ENCODE data around the gene NR1H2. TPM values are rescaled to one million over a fixed set of nuclear protein-coding genes. Genes with fewer than 3 reads are reported as not detected.

The NR1H2 gene
- total RNA-seq, 3 donors from 2014 or later = 106 to 107 (median 106) TPM

GRCh38 chr19:50415661-50416033, 39.4 kb downstream of the NR1H2 start:
- peaks cover 5% of the 10 kb centered on the region for H3K4me1 Mint-ChIP-seq (ENCODE audit: low read depth)
- ATAC-seq = no peak
- peaks cover 20% of the 10 kb centered on the region for H3K27me3 Mint-ChIP-seq (ENCODE audit: low read depth)
- no peaks in the 10 kb centered on the region for H3K36me3 Mint-ChIP-seq (ENCODE audit: insufficient read depth)
- H3K4me3 Mint-ChIP-seq = no peak overlapping the region
- DNase-seq = no peak
- no peaks in the 10 kb centered on the region for H3K9me3 Mint-ChIP-seq

- Mint-ChIP-seq H3K4me1 (ENCODE audit: low read depth) (peaks cover 5% of the 10 kb centered on the region), H3K9me3 (no peaks in the 10 kb centered on the region), H3K4me3 (no peak overlapping the region), H3K36me3 (ENCODE audit: insufficient read depth) (no peaks in the 10 kb centered on the region), H3K27me3 (ENCODE audit: low read depth) (peaks cover 26% of the 10 kb centered on the region)
- ATAC-seq = no peak
- DNase-seq = no peak
Observed at GRCh38 chr19:50416034-50416977, 40.0 kb downstream of the NR1H2 start.

DNA sequence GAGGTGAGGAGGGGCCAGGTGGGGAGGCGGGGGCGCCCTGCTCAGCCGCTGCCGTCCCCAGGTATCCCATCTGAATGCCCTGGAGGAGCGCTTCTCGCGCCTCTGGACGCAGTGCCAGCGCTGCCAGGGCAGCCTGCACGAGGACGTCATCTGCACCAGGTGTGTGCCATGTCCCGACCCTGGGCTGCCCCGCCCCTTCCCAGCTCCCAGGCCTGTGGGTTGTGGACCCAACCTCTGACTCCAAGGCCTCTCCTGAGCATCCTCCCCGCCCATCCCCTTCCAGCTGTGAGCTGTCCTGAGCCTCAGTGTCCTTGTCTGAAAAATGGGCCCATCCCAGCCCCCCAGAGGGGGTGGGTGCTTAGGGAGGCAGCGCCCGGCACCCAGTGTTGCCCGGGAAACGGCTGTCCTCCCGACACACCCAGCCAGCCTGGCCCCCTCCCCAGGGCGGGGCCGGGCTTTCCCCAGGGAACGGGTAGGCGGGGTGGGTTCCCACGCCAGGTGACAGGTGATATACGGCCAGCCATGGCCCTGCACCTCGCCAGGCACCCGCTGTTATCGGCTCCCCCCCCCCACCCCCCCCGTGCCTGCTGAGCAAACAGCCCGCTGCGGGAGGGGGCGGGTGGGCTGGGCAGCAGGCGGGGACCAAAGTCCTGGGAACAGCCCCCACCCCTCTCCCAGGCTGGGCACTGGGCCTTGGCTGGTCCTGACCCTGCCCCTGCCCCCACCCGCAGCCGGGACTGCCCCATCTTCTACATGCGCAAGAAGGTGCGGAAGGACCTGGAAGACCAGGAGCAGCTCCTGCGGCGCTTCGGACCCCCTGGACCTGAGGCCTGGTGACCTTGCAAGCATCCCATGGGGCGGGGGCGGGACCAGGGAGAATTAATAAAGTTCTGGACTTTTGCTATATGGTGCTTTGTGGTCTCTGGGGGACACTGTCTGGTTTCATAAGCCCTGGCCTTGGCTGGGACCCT, 41.1 kb downstream of the NR1H2 start:
- H3K36me3 Mint-ChIP-seq (ENCODE audit: insufficient read depth) = no peaks in the 10 kb centered on the region
- no peaks in the 10 kb centered on the region for H3K9me3 Mint-ChIP-seq
- DNase-seq (no peak), ATAC-seq (no peak)
- H3K4me3 Mint-ChIP-seq = no peak overlapping the region
- H3K27me3 Mint-ChIP-seq (ENCODE audit: low read depth) = peaks cover 35% of the 10 kb centered on the region
- H3K4me1 Mint-ChIP-seq (ENCODE audit: low read depth) = peaks cover 7% of the 10 kb centered on the region

DNA sequence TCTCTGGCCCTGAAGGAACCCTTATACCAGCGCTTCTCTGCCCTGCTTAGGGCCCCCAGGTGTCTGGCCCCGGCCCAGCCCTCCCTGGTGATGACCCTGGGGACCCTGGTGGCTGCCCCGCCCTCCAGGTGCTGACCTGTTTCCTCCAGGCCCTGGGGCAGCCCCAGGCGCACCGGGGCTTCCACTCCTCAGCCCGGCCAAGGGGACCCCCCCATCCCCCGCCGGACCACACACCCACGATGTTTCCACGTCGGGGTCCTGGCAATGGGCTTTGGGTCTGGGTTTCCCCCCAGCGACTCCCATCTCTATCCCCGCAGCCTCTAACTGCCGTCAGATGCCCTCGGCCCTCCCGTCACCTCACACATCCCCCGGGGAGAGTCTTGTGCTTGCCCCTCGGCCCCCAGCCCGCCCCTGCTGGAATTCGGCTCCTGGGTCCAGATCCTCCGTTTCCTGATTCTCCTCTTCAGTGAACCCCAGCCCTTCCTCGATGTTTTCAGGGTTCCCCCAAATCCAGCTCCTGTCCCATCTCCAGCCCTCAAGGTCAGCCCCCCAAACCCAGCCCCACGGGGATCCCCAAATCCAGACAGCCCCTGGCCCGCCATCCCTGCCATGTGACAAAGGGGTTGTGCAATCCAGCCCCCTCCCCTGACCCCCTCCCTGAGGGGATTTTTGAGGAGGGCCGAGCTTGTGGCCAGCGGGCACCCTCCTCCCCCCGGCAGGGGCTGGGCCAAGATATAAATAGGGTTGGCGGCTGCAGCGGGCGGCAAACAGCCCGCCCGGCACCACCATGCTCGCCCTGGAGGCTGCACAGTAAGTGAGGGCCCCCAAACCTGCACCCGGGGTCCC, 42.1 kb downstream of the NR1H2 start, which contains the start of gene SPIB:
SPIB (plus strand) TSS at position 763 of the 846 bp plus-strand sequence; CDS start at position 788, 25 bp downstream.
- DNase-seq (no peak), ATAC-seq (no peak)
- Mint-ChIP-seq H3K27me3 (ENCODE audit: low read depth) (peaks cover 38% of the 10 kb centered on the region), H3K9me3 (no peaks in the 10 kb centered on the region), H3K36me3 (ENCODE audit: insufficient read depth) (no peaks in the 10 kb centered on the region), H3K4me3 (peak within 1 kb of the TSS; percentile 56), H3K4me1 (ENCODE audit: low read depth) (peaks cover 7% of the 10 kb centered on the region)

GRCh38 chr19:50419022-50419579, 42.8 kb downstream of the NR1H2 start:
- DNase-seq (no peak), ATAC-seq (no peak)
- Mint-ChIP-seq H3K27me3 (ENCODE audit: low read depth) (peaks cover 38% of the 10 kb centered on the region), H3K4me3 (peak overlapping the region; percentile 56), H3K36me3 (ENCODE audit: insufficient read depth) (no peaks in the 10 kb centered on the region), H3K9me3 (no peaks in the 10 kb centered on the region), H3K4me1 (ENCODE audit: low read depth) (peaks cover 7% of the 10 kb centered on the region)

DNA sequence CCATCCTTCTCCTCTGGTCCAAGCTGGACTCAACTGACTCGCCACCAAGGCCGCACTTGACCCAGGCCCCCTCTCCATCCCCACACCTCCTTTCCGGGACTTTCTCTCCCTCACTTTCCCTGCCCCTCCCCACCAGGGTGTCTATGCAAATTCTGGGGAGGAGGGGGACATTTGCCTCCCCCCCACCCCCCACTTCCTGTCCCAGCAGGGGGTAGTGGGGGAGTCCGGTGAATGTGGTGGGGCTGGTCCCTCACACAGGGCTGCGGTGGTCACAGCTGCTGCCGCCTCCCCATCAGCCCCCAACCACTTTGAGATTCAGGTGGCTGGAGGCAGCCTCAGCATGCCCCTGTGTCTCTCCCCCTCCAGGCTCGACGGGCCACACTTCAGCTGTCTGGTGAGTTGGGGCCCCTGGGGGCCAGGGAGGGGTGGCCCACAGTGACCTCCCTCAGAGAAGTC, 43.4 kb downstream of the NR1H2 start:
- H3K27me3 Mint-ChIP-seq (ENCODE audit: low read depth) = peaks cover 38% of the 10 kb centered on the region
- H3K4me3 Mint-ChIP-seq = peak overlapping the region; percentile 56
- no peaks in the 10 kb centered on the region for H3K36me3 Mint-ChIP-seq (ENCODE audit: insufficient read depth)
- ATAC-seq = no peak
- no peaks in the 10 kb centered on the region for H3K9me3 Mint-ChIP-seq
- no peak for DNase-seq
- H3K4me1 Mint-ChIP-seq (ENCODE audit: low read depth) = peaks cover 7% of the 10 kb centered on the region

DNA sequence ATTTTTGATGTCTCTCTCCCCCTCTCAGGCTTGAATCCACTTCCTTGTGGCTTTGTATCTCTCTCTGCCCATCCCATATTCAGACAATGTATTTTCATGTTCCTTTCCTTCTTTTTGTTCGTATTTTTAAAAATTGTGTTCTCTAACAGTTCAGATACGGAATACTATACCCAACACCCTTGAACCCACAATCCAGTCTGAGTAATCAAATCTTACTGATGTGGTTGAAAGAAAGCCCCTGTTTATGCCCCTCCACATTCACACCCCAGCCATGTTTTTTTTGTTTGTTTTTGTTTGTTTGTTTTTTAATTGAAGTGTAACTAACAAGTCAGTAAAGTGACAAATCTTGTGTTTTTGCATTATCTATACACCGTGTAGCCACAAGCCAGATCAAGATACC, 43.9 kb downstream of the NR1H2 start:
- peaks cover 7% of the 10 kb centered on the region for H3K4me1 Mint-ChIP-seq (ENCODE audit: low read depth)
- no peaks in the 10 kb centered on the region for H3K36me3 Mint-ChIP-seq (ENCODE audit: insufficient read depth)
- ATAC-seq (no peak), DNase-seq (no peak)
- H3K4me3 Mint-ChIP-seq = peak overlapping the region; percentile 56
- H3K9me3 Mint-ChIP-seq = no peaks in the 10 kb centered on the region
- peaks cover 38% of the 10 kb centered on the region for H3K27me3 Mint-ChIP-seq (ENCODE audit: low read depth)

- DNase-seq (no peak), ATAC-seq (no peak)
- Mint-ChIP-seq H3K9me3 (no peaks in the 10 kb centered on the region), H3K27me3 (ENCODE audit: low read depth) (peaks cover 38% of the 10 kb centered on the region), H3K4me1 (ENCODE audit: low read depth) (peaks cover 7% of the 10 kb centered on the region), H3K36me3 (ENCODE audit: insufficient read depth) (no peaks in the 10 kb centered on the region), H3K4me3 (no peak overlapping the region)
Observed at GRCh38 chr19:50420808-50421207, 44.6 kb downstream of the NR1H2 start.

GRCh38 chr19:50422397-50423278, 46.4 kb downstream of the NR1H2 start:
- no peak for ATAC-seq
- Mint-ChIP-seq H3K4me3 (no peak overlapping the region), H3K36me3 (ENCODE audit: insufficient read depth) (no peaks in the 10 kb centered on the region), H3K9me3 (no peaks in the 10 kb centered on the region), H3K4me1 (ENCODE audit: low read depth) (peaks cover 7% of the 10 kb centered on the region), H3K27me3 (ENCODE audit: low read depth) (peaks cover 38% of the 10 kb centered on the region)
- DNase-seq = no peak

DNA sequence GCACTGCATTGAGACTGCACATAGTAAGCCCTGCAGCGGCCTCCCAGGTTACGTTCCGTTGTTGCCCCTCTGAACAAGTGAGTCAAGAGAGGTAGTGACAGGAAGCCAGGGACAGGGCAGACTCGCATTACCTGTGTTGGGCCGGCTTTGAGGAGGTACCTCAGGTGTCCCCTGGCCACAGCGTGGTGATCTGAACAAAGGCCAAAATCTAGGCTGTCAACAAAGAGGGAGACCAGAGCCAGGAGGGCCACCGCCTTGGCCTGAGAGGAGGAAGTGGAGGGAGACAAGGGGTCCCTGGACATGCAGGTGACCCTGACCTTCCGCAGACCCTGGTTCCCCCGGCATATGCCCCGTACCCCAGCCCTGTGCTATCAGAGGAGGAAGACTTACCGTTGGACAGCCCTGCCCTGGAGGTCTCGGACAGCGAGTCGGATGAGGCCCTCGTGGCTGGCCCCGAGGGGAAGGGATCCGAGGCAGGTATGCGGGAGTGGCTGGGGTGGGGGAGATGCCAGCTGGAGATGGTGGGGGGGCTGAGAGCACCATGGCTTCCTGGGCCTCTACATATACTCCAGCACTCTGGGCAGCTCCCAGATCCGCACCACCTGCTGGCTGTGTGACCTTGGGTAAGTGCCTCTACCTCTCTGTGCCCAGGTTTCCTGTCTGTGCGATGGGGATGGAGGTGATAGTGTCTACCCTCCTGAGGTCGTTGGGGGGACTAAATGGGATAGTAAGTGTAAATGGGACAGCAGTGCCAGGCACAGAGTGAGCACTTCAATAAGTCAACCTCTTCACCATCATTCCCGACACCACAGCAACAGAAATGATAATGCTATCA, 47.2 kb downstream of the NR1H2 start:
- H3K36me3 Mint-ChIP-seq (ENCODE audit: insufficient read depth) = no peaks in the 10 kb centered on the region
- peaks cover 7% of the 10 kb centered on the region for H3K4me1 Mint-ChIP-seq (ENCODE audit: low read depth)
- DNase-seq (no peak), ATAC-seq (no peak)
- peaks cover 35% of the 10 kb centered on the region for H3K27me3 Mint-ChIP-seq (ENCODE audit: low read depth)
- no peaks in the 10 kb centered on the region for H3K9me3 Mint-ChIP-seq
- H3K4me3 Mint-ChIP-seq = no peak overlapping the region

- ATAC-seq (no peak), DNase-seq (no peak)
- Mint-ChIP-seq H3K4me3 (no peak overlapping the region), H3K9me3 (no peaks in the 10 kb centered on the region), H3K4me1 (ENCODE audit: low read depth) (peaks cover 4% of the 10 kb centered on the region), H3K27me3 (ENCODE audit: low read depth) (peaks cover 27% of the 10 kb centered on the region), H3K36me3 (ENCODE audit: insufficient read depth) (no peaks in the 10 kb centered on the region)
Observed at GRCh38 chr19:50425581-50425980, 49.3 kb downstream of the NR1H2 start.

DNA sequence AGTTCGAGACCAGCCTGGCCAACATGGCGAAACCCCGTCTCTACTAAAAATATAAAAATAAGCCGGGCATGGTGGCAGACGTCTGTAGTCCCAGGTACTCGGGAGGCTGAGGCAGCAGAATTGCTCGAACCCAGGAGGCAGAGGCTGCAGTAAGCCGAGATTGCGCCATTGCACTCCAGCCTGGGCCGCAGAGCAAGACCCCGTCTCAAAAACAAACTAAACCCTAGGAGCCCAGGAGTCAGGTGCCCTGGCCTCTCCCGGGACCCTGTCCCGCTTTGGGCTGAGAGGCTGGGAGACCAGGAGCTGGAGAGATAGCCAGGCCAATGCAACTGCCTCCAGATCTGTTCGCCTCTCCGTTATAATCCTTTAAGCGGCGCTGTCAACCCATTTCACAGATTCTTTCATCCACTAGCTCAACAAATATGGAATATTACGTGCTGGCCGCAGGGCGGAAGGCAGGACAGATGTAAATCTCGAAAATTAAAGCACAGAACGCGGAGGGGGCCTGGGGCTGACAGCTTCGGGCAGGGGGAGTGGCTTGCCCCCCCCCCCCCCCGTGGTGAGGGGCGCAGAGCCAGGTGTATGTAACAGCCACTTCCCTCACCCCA, 51.2 kb downstream of the NR1H2 start:
- Mint-ChIP-seq H3K4me3 (no peak overlapping the region), H3K4me1 (ENCODE audit: low read depth) (peaks cover 15% of the 10 kb centered on the region), H3K36me3 (ENCODE audit: insufficient read depth) (no peaks in the 10 kb centered on the region), H3K9me3 (no peaks in the 10 kb centered on the region), H3K27me3 (ENCODE audit: low read depth) (peaks cover 13% of the 10 kb centered on the region)
- ATAC-seq (no peak), DNase-seq (no peak)

Measured in activated T-cell treated with anti-CD3 and anti-CD28 coated beads, Interleukin-2, amount 50 U/mL, for 4 hours (primary cell).